Psoas muscle (tissue), 8 donors: Measurements from ENCODE around the gene LPCAT1. TPM values are rescaled to one million over a fixed set of nuclear protein-coding genes. Genes with fewer than 3 reads are reported as not detected.
"Not testable (repeated sequence)": the region's sequence is repeated elsewhere in the genome, so short reads cannot be mapped to it uniquely, and the experiment has no call there.

Experiments
- ATAC-seq, 4 donors: fragments of 200-7000 bp; cut with Tn5 transposase; one replicate each; pipeline ENCODE4 v1.9.1; 2020; ENCODE audit warnings: moderate library complexity in 3 of 4, mild to moderate bottlenecking in 2 of 4
- DNase-seq, 2 donors: peaks; one replicate each; pipeline ENCODE4 v3.0.0-alpha.2; 2020
- H3K27ac ChIP-seq: fragments of 200-600 bp; one replicate; pipeline ENCODE4 v1.8.0; 2022
- H3K27me3 ChIP-seq, 3 donors: fragments of 200-600 bp in 1 of 3; one replicate each; pipeline versions ENCODE4 v1.6.1 to v1.8.0; 2013 to 2022; ENCODE audit warnings: low read length in 2 of 3, mild to moderate bottlenecking in 2 of 3, moderate library complexity in 1 of 3; ENCODE audit not compliant: insufficient read depth in 3 of 3
- H3K36me3 ChIP-seq, 2 donors: fragments of 200-600 bp in 1 of 2; one replicate each; pipeline versions ENCODE4 v1.6.1 to v1.8.0; 2013 to 2022; ENCODE audit warnings: low read depth in 1 of 2, mild to moderate bottlenecking in 1 of 2, moderate library complexity in 1 of 2; ENCODE audit not compliant: insufficient read depth in 1 of 2
- H3K4me1 ChIP-seq: fragments of 200-600 bp; one replicate; pipeline ENCODE4 v1.8.0; 2022
- H3K4me3 ChIP-seq: fragments of 200-600 bp; one replicate; pipeline ENCODE4 v1.8.0; 2022; ENCODE audit warnings: mild to moderate bottlenecking
- H3K9me3 ChIP-seq: fragments of 200-600 bp; one replicate; pipeline ENCODE4 v1.8.0; 2022
- CTCF ChIP-seq: fragments of 200-600 bp; IDR thresholded peaks from one replicate; pipeline ENCODE4 v1.8.0; 2022; ENCODE audit warnings: antibody characterized with exemption
- WGBS, 3 donors: extraction: QIAGEN DNeasy Blood & Tissue Kit; methylation state at CpG; one replicate each; pipeline versions ENCODE4 v1.1.6 to v1.1.7; 2013; 5-methylcytosine and 5-hydroxymethylcytosine counted together
- intact Hi-C, 2 donors: fragments of 100-400 bp; cut with DNase I; formaldehyde crosslinking; loops; one replicate each; pipeline versions ENCODE4 v1.11.0 to v1.14.2; 2022
- polyA plus RNA-seq, 3 donors: library from polyadenylated mRNA; stranded (reverse); fragments of 200-250 nt; gene quantifications; one replicate each; pipeline ENCODE4 v1.2.3, GENCODE V29; 2013
- total RNA-seq, 4 donors: library from RNA; stranded (reverse); fragmentation: NEBNext Ultra II Directional in 2 of 4; extraction: Animal tissue kit (Norgen Biotek cat#: 25700) in 2 of 4; gene quantifications; one replicate each; pipeline versions ENCODE4 v1.2.1 to v1.2.4, GENCODE V29; 2021 to 2023
- donor health status: healthy with polysubstance abuse.
- donor health status: DM: no; HTN: no; CAD: no; lungs with moderate emphysema.
- donor health status: Bipolar disorder and iron deficiency.
- donor health status: healthy.
- donor health status: DM: yes; HTN: yes; CAD: no.
- donor health status: DM: no; HTN: no; CAD: no.
- donor health status: DM: no; HTN: no; CAD: no.
- donor health status: DM: yes; HTN: yes; CAD: no.

LPCAT1 gene
- total and polyA plus RNA-seq, 7 donors = 2.4 to 6.2 (median 4.7) TPM

- Histone ChIP-seq H3K4me3 (no peak overlapping the region), H3K4me1 (no peaks in the 10 kb centered on the region), H3K27me3 (peaks cover 0 to 5% (median 3%) of the 10 kb centered on the region in 3 donors), H3K27ac (no peak overlapping the region), H3K9me3 (peaks cover 24% of the 10 kb centered on the region), H3K36me3 (no peaks in the 10 kb centered on the region)
- ATAC-seq = no peak
- no peak for TF ChIP-seq CTCF
- intact Hi-C loops = no loop called here
- no peak for DNase-seq
- WGBS, 3 donors = 80 to 81% (median 80%) methylated on average over 7 of the region's 7 CpGs
Observed at GRCh38 chr5:1429066-1429465, 94.7 kb downstream of the LPCAT1 start.

GRCh38 chr5:1428107-1428506 is 95.7 kb downstream of the LPCAT1 start:
- DNase-seq (no peak), ATAC-seq (no peak)
- no peak for TF ChIP-seq CTCF
- H3K9me3 ChIP-seq = peaks cover 24% of the 10 kb centered on the region
- no peak overlapping the region for H3K4me3 ChIP-seq
- no peaks in the 10 kb centered on the region for H3K4me1 ChIP-seq
- intact Hi-C loops = no loop called here
- no peak overlapping the region for H3K27ac ChIP-seq
- 76 to 82% (median 79%) methylated on average over 1 of the region's 1 CpG for WGBS, 3 donors
- no peaks in the 10 kb centered on the region for H3K36me3 ChIP-seq
- peaks cover 0 to 5% (median 3%) of the 10 kb centered on the region in 3 donors for H3K27me3 ChIP-seq

GRCh38 chr5:1424716-1425115 is 99.0 kb downstream of the LPCAT1 start:
- no peaks in the 10 kb centered on the region for H3K4me1 ChIP-seq
- H3K9me3 ChIP-seq = peaks cover 24% of the 10 kb centered on the region
- peaks cover 0 to 8% (median 6%) of the 10 kb centered on the region in 3 donors for H3K27me3 ChIP-seq
- ATAC-seq (no peak), DNase-seq (peak in 1 of 2 donors; percentile 3)
- H3K36me3 ChIP-seq = no peaks in the 10 kb centered on the region
- WGBS, 3 donors = 83 to 85% (median 84%) methylated on average over 9 of the region's 9 CpGs
- intact Hi-C loops = no loop called here
- H3K4me3 ChIP-seq = no peak overlapping the region
- no peak for TF ChIP-seq CTCF
- no peak overlapping the region for H3K27ac ChIP-seq

GRCh38 chr5:1423901-1424603 is 99.7 kb downstream of the LPCAT1 start:
- H3K27ac ChIP-seq = no peak overlapping the region
- intact Hi-C loops = no loop called here
- no peaks in the 10 kb centered on the region for H3K4me1 ChIP-seq
- ATAC-seq = no peak
- DNase-seq = peak; percentile 6 to 22
- H3K27me3 ChIP-seq = peaks cover 0 to 11% (median 6%) of the 10 kb centered on the region in 3 donors
- no peak overlapping the region for H3K4me3 ChIP-seq
- H3K36me3 ChIP-seq = no peaks in the 10 kb centered on the region
- peaks cover 18% of the 10 kb centered on the region for H3K9me3 ChIP-seq
- 54 to 65% (median 58%) methylated on average over 19 of the region's 19 CpGs for WGBS, 3 donors
- TF ChIP-seq CTCF = no peak

- ATAC-seq, H3K4me1 ChIP-seq, DNase-seq, intact Hi-C loops, H3K9me3 ChIP-seq, H3K36me3 ChIP-seq, H3K27ac ChIP-seq, H3K4me3 ChIP-seq: not testable (repeated sequence)
- 83 to 98% (median 95%) methylated on average over 8 to 13 of the region's 13 CpGs for WGBS, 3 donors
- peaks cover 0 to 15% (median 6%) of the 10 kb centered on the region in 3 donors for H3K27me3 ChIP-seq
Observed at GRCh38 chr5:1422522-1422921, 101.2 kb downstream of the LPCAT1 start.
